ENCODE data around the gene DUSP19. TPM values are rescaled to one million over a fixed set of nuclear protein-coding genes. Genes with fewer than 3 reads are reported as not detected.
A peak's percentile ranks its signal among the peaks of the same experiment; 100 is the strongest.

DUSP19 gene
- total and polyA plus RNA-seq, 2 of the 4 experiments (the other 2 are of a cell fraction): 0.86 to 1.4 TPM

DNA sequence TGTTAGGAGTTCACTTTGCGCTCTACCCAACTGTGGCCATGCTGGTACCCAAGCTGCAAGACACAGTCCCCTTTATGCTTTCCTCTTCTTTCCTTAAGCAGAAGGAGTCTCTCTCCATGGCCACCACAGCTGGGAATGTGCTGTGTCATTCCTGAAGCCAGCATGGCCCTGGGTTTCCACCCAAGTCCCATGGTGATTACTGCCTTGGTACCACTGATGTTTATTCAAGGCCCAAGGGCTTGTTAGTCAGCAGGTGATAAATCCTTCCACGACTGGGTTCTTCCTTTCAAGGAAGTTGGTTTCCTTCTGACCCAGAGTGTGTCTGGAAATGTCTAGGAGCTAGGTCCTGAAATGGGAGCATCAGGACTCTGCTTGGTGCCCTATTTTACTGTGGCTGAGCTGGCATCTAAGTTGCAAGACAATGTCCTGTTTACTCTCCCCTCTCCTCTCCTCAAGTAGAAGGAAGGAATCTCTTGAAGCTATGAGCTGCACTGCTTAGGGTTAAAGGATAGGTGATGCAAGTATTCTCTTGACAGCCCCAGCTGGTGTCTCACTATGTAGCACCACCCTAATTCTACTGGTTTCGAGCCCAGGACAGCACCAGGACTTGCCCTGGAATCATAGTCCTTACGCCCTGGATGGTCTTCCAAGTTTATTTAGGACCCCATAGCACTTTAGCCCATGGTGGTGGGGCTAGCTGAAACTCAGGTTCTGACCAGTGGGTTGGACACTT, 27.0 kb downstream of the DUSP19 start:
- H2AFZ ChIP-seq (replicated peaks; ENCODE audit: low read length, poor library complexity): peak overlapping the region; percentile 56
- no peak overlapping the region for H3K56ac ChIP-seq (ENCODE audit: extremely low read depth, insufficient read depth, low read length)
- no CpG with 5 or more reads among the region's 4 CpGs for WGBS, 2 experiments (ENCODE audit: extremely low coverage in 2 of 2, insufficient read length in 1 of 2)
- peak overlapping the region; percentile 23; the same call in 1 of the 2 replicates for H2BK20ac ChIP-seq (ENCODE audit: low read depth, low read length)
- ATAC-seq (ENCODE audit: low read depth) (peak; percentile 44), DNase-seq (peak; percentile 47)
- H3K27me3 ChIP-seq (ENCODE audit: control insufficient read depth, insufficient read depth, low read length): no peaks in the 10 kb centered on the region
- H3K27ac ChIP-seq (ENCODE audit: insufficient read depth, low read length): no peak overlapping the region
- H3K4me2 ChIP-seq (ENCODE audit: low read depth, low read length): no peak overlapping the region
- no peaks in the 10 kb centered on the region for H3K36me3 ChIP-seq (ENCODE audit: control insufficient read depth, insufficient read depth, low read length)
- in situ Hi-C loops (cut with MboI; ENCODE audit: low sequenced_read_pairs) (no loop called here), intact Hi-C loops (cut with micrococcal nuclease) (no loop called here), dilution Hi-C loops (cut with HindIII; ENCODE audit: low sequenced_read_pairs, unreplicated experiment) (no loop called here)
- BruUV-seq (replicated peaks): no TSS peak
- H3K14ac ChIP-seq (replicated peaks; ENCODE audit: low read depth, low read length): no peak overlapping the region; the same call in 1 of the 2 replicates
- no peak overlapping the region for H4K91ac ChIP-seq (ENCODE audit: insufficient read depth, low read depth, low read length)
- peak overlapping the region; percentile 0 for H2BK5ac ChIP-seq (ENCODE audit: low read depth, low read length, poor library complexity, severe bottlenecking)
- H2BK15ac ChIP-seq (ENCODE audit: low read depth, low read length): no peak overlapping the region
- POLR2A ChIA-PET (ENCODE audit: unreplicated experiment): no interaction called here
- TF ChIP-seq CHD1 (IDR thresholded peaks at IDR 0.05; ENCODE audit: low read depth, low read length) (no peak), MAFK (IDR thresholded peaks at IDR 0.05; ENCODE audit: low read depth, low read length) (0 out of 2 replicates have a peak, but pooled peaks have one; percentile 14), NFE2L2 (IDR thresholded peaks at IDR 0.05; ENCODE audit: low read depth, low read length) (peak; percentile 73), MXI1 (IDR thresholded peaks at IDR 0.05; ENCODE audit: borderline replicate concordance, low read depth, low read length) (no peak)
- TF ChIP-seq, protein P1, sequence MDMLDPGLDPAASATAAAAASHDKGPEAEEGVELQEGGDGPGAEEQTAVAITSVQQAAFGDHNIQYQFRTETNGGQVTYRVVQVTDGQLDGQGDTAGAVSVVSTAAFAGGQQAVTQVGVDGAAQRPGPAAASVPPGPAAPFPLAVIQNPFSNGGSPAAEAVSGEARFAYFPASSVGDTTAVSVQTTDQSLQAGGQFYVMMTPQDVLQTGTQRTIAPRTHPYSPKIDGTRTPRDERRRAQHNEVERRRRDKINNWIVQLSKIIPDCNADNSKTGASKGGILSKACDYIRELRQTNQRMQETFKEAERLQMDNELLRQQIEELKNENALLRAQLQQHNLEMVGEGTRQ (IDR thresholded peaks at IDR 0.05; ENCODE audit: low read depth, low read length): no peak
- no peak overlapping the region for H4K5ac ChIP-seq (ENCODE audit: low read depth, low read length)
- H2AK9ac ChIP-seq (replicated peaks; ENCODE audit: low read depth, low read length, poor library complexity): no peak overlapping the region
- no peaks in the 10 kb centered on the region; the same call in 1 of the 2 replicates for H3K9me1 ChIP-seq (ENCODE audit: insufficient read depth, low read length)
- 0 out of 4 replicates have a peak overlapping the region, but pooled peaks of 1 of the 2 experiments have one; percentile 65 for H4K8ac ChIP-seq (ENCODE audit: low read depth in 2 of 2, low read length in 2 of 2)
- CTCF ChIA-PET: interaction anchor here (0.5 to 0.6 kb wide), 2 partner anchors 18 to 38 kb away, joined by 3 to 4 read pairs; no protein-coding TSS in a partner anchor
- no peak overlapping the region for H3K4ac ChIP-seq (ENCODE audit: low read depth, low read length)
- peaks cover 2% of the 10 kb centered on the region for H3K4me1 ChIP-seq (ENCODE audit: control insufficient read depth, insufficient read depth, low read length)
- peak overlapping the region; percentile 37; the same call in 1 of the 2 replicates for H2BK120ac ChIP-seq (ENCODE audit: low read depth, low read length)
- no peak overlapping the region for H3K4me3 ChIP-seq (ENCODE audit: insufficient read depth, low read depth, low read length)
- no peaks in the 10 kb centered on the region for H3K9me3 ChIP-seq (ENCODE audit: control insufficient read depth, insufficient read depth, low read length)
- no peak overlapping the region for H3K9ac ChIP-seq (ENCODE audit: low read depth, low read length)
- H3K18ac ChIP-seq (ENCODE audit: low read depth, low read length): peak overlapping the region; percentile 35; the same call in 1 of the 2 replicates
- H3K79me1 ChIP-seq (ENCODE audit: low read depth in 1 of 2, low read length in 2 of 2): no peaks in the 10 kb centered on the region
- 0 out of 2 replicates have a peak overlapping the region, but pooled peaks have one; percentile 1 for H2AK5ac ChIP-seq (ENCODE audit: low read depth, low read length)
- no peaks in the 10 kb centered on the region for H4K20me1 ChIP-seq (ENCODE audit: insufficient read depth, low read length)
- H3K23ac ChIP-seq (ENCODE audit: low read depth, low read length): 0 out of 2 replicates have a peak overlapping the region, but pooled peaks have one; percentile 75
